A549 (cell line): ENCODE results near the gene ZBED1. TPM values are rescaled to one million over a fixed set of nuclear protein-coding genes. Genes with fewer than 3 reads are reported as not detected.

ENCODE experiments used
- ATAC-seq, 2 experiments: fragments of 200-7000 bp in 1 of 2; fragments of >200 bp in 1 of 2; cut with Nextera tagmentation in 1 of 2; cut with Tn5 transposase in 1 of 2; 3 replicates each; pipeline versions ENCODE4 v1.8.0 to v1.9.1; 2018 to 2020; ENCODE audit warnings: mild to moderate bottlenecking in 1 of 2, moderate library complexity in 1 of 2
- CTCF ChIA-PET: fragments of 300-600 bp; sonication (Branson Sonifier 250); formaldehyde crosslinking; extraction: SDS; loops from one replicate; lab custom pipeline; 2021; ENCODE audit warnings: antibody characterized with exemption, inconsistent platforms; lab: Yijun Ruan, JAX
- POLR2A ChIA-PET: fragments of 350-600 bp; formaldehyde crosslinking; extraction: SDS; loops from one replicate; lab custom pipeline; 2021; ENCODE audit warnings: antibody characterized with exemption, inconsistent platforms; lab: Yijun Ruan, JAX
- DNase-seq, 2 experiments: peaks; one replicate each; pipeline versions ENCODE4 v3.0.0 to v3.0.0-alpha.2; 2011 to 2016; ENCODE audit warnings: low read depth in 1 of 2, low spot score in 1 of 2
- FAIRE-seq: peaks from 2 replicates; lab custom pipeline; 2011; peaks lifted over from hg19 to GRCh38; lab: Jason Lieb, UNC
- H3K27ac ChIP-seq, 2 experiments: fragments of >200 bp; sonication (Bioruptor Twin); formaldehyde crosslinking; 3 replicates each; pipeline ENCODE4 v1.5.1; 2016 to 2017
- H3K4me1 ChIP-seq: fragments of >200 bp; sonication (Bioruptor Twin); formaldehyde crosslinking; 3 replicates; pipeline ENCODE4 v1.6.1; 2016
- H3K4me2 ChIP-seq: fragments of >200 bp; sonication (Bioruptor Twin); formaldehyde crosslinking; 3 replicates; pipeline ENCODE4 v1.6.1; 2016
- H3K4me3 ChIP-seq: fragments of >200 bp; sonication (Bioruptor Twin); formaldehyde crosslinking; 3 replicates; pipeline ENCODE4 v1.5.1; 2016
- H3K9me3 ChIP-seq: fragments of >200 bp; sonication (Bioruptor Twin); formaldehyde crosslinking; 3 replicates; pipeline ENCODE4 v1.6.1; 2016
- ATOH8 ChIP-seq: fragments of 250-450 bp; sonication (Bioruptor Pico); IDR thresholded peaks from 2 replicates; pipeline ENCODE4 v1.5.0; 2020; ENCODE audit warnings: low read depth, mild to moderate bottlenecking, moderate library complexity
- BCL3 ChIP-seq: fragments of >200 bp; sonication (Bioruptor Twin); formaldehyde crosslinking; IDR thresholded peaks from 3 replicates; pipeline ENCODE4 v1.6.1; 2016
- BHLHE40 ChIP-seq: IDR thresholded peaks from 2 replicates; pipeline ENCODE4 v1.6.1; 2012; ENCODE audit warnings: low read depth, low read length, inconsistent platforms
- CBX2 ChIP-seq: fragments of 200-600 bp; sonication (generic); IDR thresholded peaks from 2 replicates; pipeline ENCODE4 v1.6.1; 2016; ENCODE audit warnings: low read depth, mild to moderate bottlenecking, borderline replicate concordance
- CEBPB ChIP-seq, 2 experiments: fragments of >200 bp in 1 of 2; sonication (Bioruptor Twin) in 1 of 2; formaldehyde crosslinking in 1 of 2; IDR thresholded peaks; 2 replicates each; pipeline ENCODE4 v1.6.1; 2012 to 2016
- CHD4 ChIP-seq: fragments of 200-600 bp; sonication (generic); IDR thresholded peaks from 2 replicates; pipeline ENCODE4 v1.6.1; 2016; ENCODE audit warnings: antibody characterized with exemption, mild to moderate bottlenecking, borderline replicate concordance
- E2F6 ChIP-seq: IDR thresholded peaks from 2 replicates; pipeline ENCODE4 v1.6.1; 2012; ENCODE audit warnings: low read depth, borderline replicate concordance
- EHF ChIP-seq: fragments of 250-450 bp; sonication (Bioruptor Pico); IDR thresholded peaks from 2 replicates; pipeline ENCODE4 v1.5.0; 2020; ENCODE audit warnings: mild to moderate bottlenecking
- EHMT2 ChIP-seq: fragments of 200-600 bp; sonication (generic); IDR thresholded peaks from 2 replicates; pipeline ENCODE4 v1.6.1; 2016; ENCODE audit warnings: antibody characterized with exemption, low read depth, mild to moderate bottlenecking, moderate library complexity
- ELK1 ChIP-seq: fragments of 150-350 bp; IDR thresholded peaks from 2 replicates; pipeline ENCODE4 v1.6.1; 2014; ENCODE audit warnings: low read depth, mild to moderate bottlenecking, low read length
- GATA3 ChIP-seq: IDR thresholded peaks from 2 replicates; pipeline ENCODE4 v1.6.1; 2012; ENCODE audit warnings: borderline replicate concordance
- HOXA7 ChIP-seq: fragments of 250-450 bp; sonication (Bioruptor Pico); IDR thresholded peaks from 2 replicates; pipeline ENCODE4 v1.5.0; 2020; ENCODE audit warnings: mild to moderate bottlenecking, moderate library complexity
- JUN ChIP-seq, 2 experiments: fragments of >200 bp; sonication (Bioruptor Twin); formaldehyde crosslinking; IDR thresholded peaks; 2 replicates in 1 of 2; 3 replicates in 1 of 2; pipeline ENCODE4 v1.6.1; 2016 to 2017
- JUNB ChIP-seq: fragments of >200 bp; sonication (Bioruptor Twin); formaldehyde crosslinking; IDR thresholded peaks from 2 replicates; pipeline ENCODE4 v1.6.1; 2016
- KDM5A ChIP-seq: fragments of 200-600 bp; sonication (generic); IDR thresholded peaks from 2 replicates; pipeline ENCODE4 v1.6.1; 2016; ENCODE audit warnings: antibody characterized with exemption, mild to moderate bottlenecking
- NPAS2 ChIP-seq: fragments of 250-450 bp; sonication (Bioruptor Pico); IDR thresholded peaks from 2 replicates; pipeline ENCODE4 v1.8.0; 2022; ENCODE audit warnings: mild to moderate bottlenecking, moderate library complexity, borderline replicate concordance
- NR3C1 ChIP-seq: fragments of >200 bp; sonication (Bioruptor Twin); formaldehyde crosslinking; IDR thresholded peaks from 3 replicates; pipeline ENCODE4 v1.6.1; 2017
- PBX3 ChIP-seq: IDR thresholded peaks from 2 replicates; pipeline ENCODE4 v1.6.1; 2012
- REST ChIP-seq: fragments of 200-600 bp; sonication (generic); IDR thresholded peaks from 2 replicates; pipeline ENCODE4 v1.6.1; 2016; ENCODE audit warnings: antibody characterized with exemption, mild to moderate bottlenecking, moderate library complexity
- RFX5 ChIP-seq: fragments of 450-650 bp; IDR thresholded peaks from 2 replicates; pipeline ENCODE4 v1.7.1; 2014; ENCODE audit warnings: antibody characterized with exemption, mild to moderate bottlenecking, moderate library complexity
- SMC3 ChIP-seq: fragments of >200 bp; sonication (Bioruptor Twin); formaldehyde crosslinking; IDR thresholded peaks from 3 replicates; pipeline ENCODE4 v1.6.1; 2018; ENCODE audit warnings: inconsistent platforms
- TFCP2L1 ChIP-seq: fragments of 250-450 bp; sonication (Bioruptor Pico); IDR thresholded peaks from 2 replicates; pipeline ENCODE4 v1.5.0; 2021; ENCODE audit warnings: mild to moderate bottlenecking
- ZC3H11A ChIP-seq: fragments of 450-650 bp; IDR thresholded peaks from 2 replicates; pipeline ENCODE4 v1.6.1; 2014; ENCODE audit warnings: antibody characterized with exemption, mild to moderate bottlenecking
- WGBS: methylation state at CpG from one replicate; pipeline ENCODE4 v1.1.6; 2017; ENCODE audit errors: missing lambda C conversion rate; 5-methylcytosine and 5-hydroxymethylcytosine counted together
- polyA plus RNA-seq, 4 experiments: library from polyadenylated mRNA; depleted of rRNA in 3 of 4; stranded (reverse); fragments of >200 nt; fragmentation: RNase III in 1 of 4; extraction: RNeasy Plus Mini Kit Qiagen cat#74134 plus additional on column Dnase treatment in 1 of 4; gene quantifications; 2 replicates in 3 of 4; 3 replicates in 1 of 4; pipeline ENCODE4 v1.2.3, GENCODE V29; 2011 to 2017

Gene ZBED1
- polyA plus RNA-seq, 2 of the 4 experiments (the other 2 are of a cell fraction) = 19.7 to 21.9 TPM

GRCh38 chrX:2445662-2446623, 54.8 kb downstream of the ZBED1 start:
- 92% methylated on average over 31 of the region's 31 CpGs for WGBS
- H3K9me3 ChIP-seq = no peaks in the 10 kb centered on the region
- ATAC-seq (no peak; a peak in 1 of 6 replicates), FAIRE-seq (no peak), DNase-seq (peak in 1 of 2 experiments; percentile 72)
- H3K4me1 ChIP-seq = peaks cover under 1% of the 10 kb centered on the region; the same call in 1 of the 3 replicates
- POLR2A ChIA-PET = no interaction called here
- TF ChIP-seq JUNB = no peak
- TF ChIP-seq EHMT2 = no peak
- no peak for TF ChIP-seq TFCP2L1
- no peak for TF ChIP-seq ZC3H11A
- TF ChIP-seq GATA3 = no peak
- TF ChIP-seq EHF (CRISPR knock-in tag) = no peak
- TF ChIP-seq CEBPB (IDR thresholded peaks at IDR 0.05) = no peak
- TF ChIP-seq, all 56 proteins: peak for 0
- H3K4me3 ChIP-seq = no peak overlapping the region
- no peak overlapping the region for H3K27ac ChIP-seq
- CTCF ChIA-PET = no interaction called here
- no peak overlapping the region for H3K4me2 ChIP-seq

GRCh38 chrX:2442694-2443093, 58.1 kb downstream of the ZBED1 start:
- POLR2A ChIA-PET = no interaction called here
- CTCF ChIA-PET = no interaction called here
- Histone ChIP-seq H3K4me3 (no peak overlapping the region), H3K4me2 (no peak overlapping the region), H3K27ac (no peak overlapping the region), H3K9me3 (peaks cover 13% of the 10 kb centered on the region; the same call in 2 of the 3 replicates), H3K4me1 (no peaks in the 10 kb centered on the region)
- FAIRE-seq (no peak), ATAC-seq (no peak), DNase-seq (no peak)
- WGBS = 95% methylated on average over 7 of the region's 7 CpGs
- no peak for TF ChIP-seq RFX5
- TF ChIP-seq TFCP2L1 = no peak
- no peak for TF ChIP-seq NPAS2 (CRISPR knock-in tag)
- no peak for TF ChIP-seq BCL3
- TF ChIP-seq CBX2 = no peak
- no peak for TF ChIP-seq JUN (IDR thresholded peaks at IDR 0.05)
- no peak for TF ChIP-seq ELK1
- no peak for TF ChIP-seq ATOH8 (CRISPR knock-in tag)
- no peak for TF ChIP-seq CEBPB (IDR thresholded peaks at IDR 0.05)
- TF ChIP-seq HOXA7 = no peak
- no peak for TF ChIP-seq KDM5A
- no peak for TF ChIP-seq BHLHE40
- TF ChIP-seq JUNB = no peak
- no peak for TF ChIP-seq CHD4
- no peak for TF ChIP-seq SMC3
- no peak for TF ChIP-seq REST
- TF ChIP-seq PBX3 = no peak
- no peak for TF ChIP-seq E2F6
- TF ChIP-seq EHMT2 = no peak
- no peak for TF ChIP-seq NR3C1
